BLaER1 (cell line): ENCODE data around the gene SAP30BP.
A peak's percentile ranks its signal among the peaks of the same experiment; 100 is the strongest.

Experiments used
- H3K27ac ChIP-seq: shearing (Covaris generic); formaldehyde crosslinking; 2 replicates; pipeline ENCODE4 v1.8.1; 2022
- H3K27me3 ChIP-seq: shearing (Covaris generic); formaldehyde crosslinking; 2 replicates; pipeline ENCODE4 v1.8.1; 2022
- H3K36me3 ChIP-seq: shearing (Covaris generic); formaldehyde crosslinking; 2 replicates; pipeline ENCODE4 v1.8.1; 2022
- H3K4me1 ChIP-seq: shearing (Covaris generic); formaldehyde crosslinking; 2 replicates; pipeline ENCODE4 v1.8.1; 2022
- H3K4me2 ChIP-seq: shearing (Covaris generic); formaldehyde crosslinking; 2 replicates; pipeline ENCODE4 v1.8.1; 2022
- H3K4me3 ChIP-seq: shearing (Covaris generic); formaldehyde crosslinking; 2 replicates; pipeline ENCODE4 v1.8.1; 2022
- H3K9ac ChIP-seq: shearing (Covaris generic); formaldehyde crosslinking; 2 replicates; pipeline ENCODE4 v1.8.1; 2022
- H3K9me3 ChIP-seq: shearing (Covaris generic); formaldehyde crosslinking; 2 replicates; pipeline ENCODE4 v1.8.1; 2022
- H4K20me1 ChIP-seq: shearing (Covaris generic); formaldehyde crosslinking; 2 replicates; pipeline ENCODE4 v1.8.1; 2022
- Cebpa-rat ChIP-seq: shearing (Covaris generic); IDR thresholded peaks from 2 replicates; pipeline ENCODE4 v1.8.1; 2022

The SAP30BP gene

GRCh38 chr17:75625813-75626486 is 41.2 kb upstream of the SAP30BP start:
- Histone ChIP-seq H3K4me3 (peak overlapping the region; percentile 28), H3K9ac (peak overlapping the region; percentile 80), H4K20me1 (no peaks in the 10 kb centered on the region), H3K27me3 (no peaks in the 10 kb centered on the region), H3K4me1 (peaks cover 81% of the 10 kb centered on the region), H3K9me3 (no peaks in the 10 kb centered on the region), H3K27ac (peak overlapping the region; percentile 97), H3K36me3 (peaks cover 66% of the 10 kb centered on the region), H3K4me2 (peak overlapping the region; percentile 87)
- no peak for TF ChIP-seq Cebpa-rat

GRCh38 chr17:75626496-75627038 is 40.6 kb upstream of the SAP30BP start:
- Histone ChIP-seq H3K27ac (peak overlapping the region; percentile 97), H3K4me1 (peaks cover 87% of the 10 kb centered on the region), H3K4me2 (peak overlapping the region; percentile 87), H3K36me3 (peaks cover 65% of the 10 kb centered on the region), H3K9ac (peak overlapping the region; percentile 80), H4K20me1 (no peaks in the 10 kb centered on the region), H3K27me3 (no peaks in the 10 kb centered on the region), H3K9me3 (no peaks in the 10 kb centered on the region), H3K4me3 (peak overlapping the region; percentile 28)
- no peak for TF ChIP-seq Cebpa-rat

DNA sequence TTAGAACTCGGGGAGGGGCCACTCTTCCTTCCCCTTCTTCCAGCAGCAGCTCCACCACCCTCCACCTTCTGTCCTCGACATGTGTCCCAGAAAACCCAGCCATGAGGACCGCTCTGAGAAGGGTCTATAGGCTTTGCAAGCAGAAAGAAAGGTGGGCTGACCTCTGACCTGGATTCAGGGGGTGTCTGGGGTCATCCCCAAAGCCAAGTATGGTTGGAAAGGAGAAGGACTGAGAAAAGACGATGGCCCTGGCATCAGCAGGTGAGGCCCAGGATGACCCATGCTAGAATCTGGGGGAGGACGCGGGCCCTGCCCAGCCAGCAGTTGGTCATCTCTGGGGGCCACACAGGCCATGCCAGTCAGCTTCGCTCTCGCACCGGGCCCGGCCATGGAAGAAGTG is 40.0 kb upstream of the SAP30BP start:
- Histone ChIP-seq H3K4me1 (peaks cover 89% of the 10 kb centered on the region), H3K36me3 (peaks cover 60% of the 10 kb centered on the region), H3K4me2 (peak overlapping the region; percentile 87), H3K27me3 (no peaks in the 10 kb centered on the region), H4K20me1 (no peaks in the 10 kb centered on the region), H3K27ac (peak overlapping the region; percentile 97), H3K9ac (peak overlapping the region; percentile 80), H3K4me3 (peak overlapping the region; percentile 28), H3K9me3 (no peaks in the 10 kb centered on the region)
- no peak for TF ChIP-seq Cebpa-rat

DNA sequence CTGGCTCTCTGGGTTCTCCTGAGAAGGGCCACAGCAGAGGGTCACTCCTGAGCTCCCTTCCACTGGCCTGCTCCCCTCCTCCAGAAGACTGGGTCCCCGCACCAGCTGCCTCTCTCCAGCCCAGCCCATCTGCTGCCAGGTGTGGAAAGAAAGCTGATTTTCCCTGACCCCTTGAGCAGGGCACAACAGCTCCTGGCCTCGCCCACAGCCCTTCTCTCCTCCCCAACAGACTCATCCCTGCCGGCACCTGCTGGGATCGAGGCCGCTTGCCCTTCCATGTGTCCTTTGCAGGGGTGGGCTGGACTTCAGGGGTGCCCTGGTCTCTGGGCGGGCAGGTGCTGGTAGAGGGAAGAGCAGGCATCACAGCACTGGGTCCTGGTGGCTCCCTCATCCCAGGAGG is 38.7 kb upstream of the SAP30BP start:
- Histone ChIP-seq H3K9ac (peak overlapping the region; percentile 60), H3K27ac (peak overlapping the region; percentile 97), H3K4me3 (no peak overlapping the region; the same call in 1 of the 2 replicates), H3K9me3 (no peaks in the 10 kb centered on the region), H3K27me3 (no peaks in the 10 kb centered on the region), H3K36me3 (peaks cover 46% of the 10 kb centered on the region), H3K4me2 (peak overlapping the region; percentile 87), H3K4me1 (peaks cover 96% of the 10 kb centered on the region), H4K20me1 (peaks cover 5% of the 10 kb centered on the region)
- no peak for TF ChIP-seq Cebpa-rat

- Histone ChIP-seq H3K9ac (peak overlapping the region; percentile 60), H3K27me3 (no peaks in the 10 kb centered on the region), H3K4me2 (peak overlapping the region; percentile 87), H4K20me1 (peaks cover 10% of the 10 kb centered on the region), H3K4me3 (no peak overlapping the region), H3K36me3 (peaks cover 39% of the 10 kb centered on the region), H3K4me1 (peaks cover 96% of the 10 kb centered on the region), H3K27ac (peak overlapping the region; percentile 97), H3K9me3 (no peaks in the 10 kb centered on the region)
- no peak for TF ChIP-seq Cebpa-rat
Measured at GRCh38 chr17:75629157-75629556, 38.0 kb upstream of the SAP30BP start.

GRCh38 chr17:75630071-75630917 is 36.8 kb upstream of the SAP30BP start:
- no peak for TF ChIP-seq Cebpa-rat

DNA sequence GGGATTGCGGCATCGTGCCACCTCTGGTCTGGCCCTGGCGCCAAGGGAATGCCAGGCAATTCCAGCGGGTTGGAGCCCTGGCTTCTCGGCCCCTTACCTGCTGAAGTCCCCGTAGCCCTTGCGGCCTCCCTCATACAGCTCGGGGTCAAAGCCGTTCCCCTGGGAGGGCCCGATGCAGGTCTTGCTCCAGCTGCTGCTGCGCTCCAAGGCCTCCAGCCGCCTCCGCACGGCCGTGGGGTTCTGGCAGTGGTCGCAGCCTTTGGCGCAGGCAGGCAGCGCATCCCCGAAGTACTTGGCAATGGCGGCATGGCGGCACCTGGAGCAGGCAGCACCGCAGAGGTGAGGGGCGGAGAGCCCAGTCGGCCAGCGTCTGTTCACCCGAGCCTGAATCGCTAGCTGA is 35.8 kb upstream of the SAP30BP start:
- peaks cover 96% of the 10 kb centered on the region for H3K4me1 ChIP-seq
- no peak overlapping the region for H3K4me2 ChIP-seq
- H3K4me3 ChIP-seq = no peak overlapping the region
- no peak overlapping the region for H3K9ac ChIP-seq
- no peak for TF ChIP-seq Cebpa-rat
- peaks cover 7% of the 10 kb centered on the region; the same call in 1 of the 2 replicates for H3K27me3 ChIP-seq
- H3K36me3 ChIP-seq = peaks cover 23% of the 10 kb centered on the region
- H3K27ac ChIP-seq = 0 out of 2 replicates have a peak overlapping the region, but pooled peaks have one; percentile 28
- no peaks in the 10 kb centered on the region for H3K9me3 ChIP-seq
- H4K20me1 ChIP-seq = peaks cover 32% of the 10 kb centered on the region

More at GRCh38 chr17:75630071-75630917, 36.8 kb upstream of the SAP30BP start:
- Histone ChIP-seq H3K4me2 (peak overlapping the region; percentile 87; the same call in 1 of the 2 replicates), H3K4me1 (peaks cover 96% of the 10 kb centered on the region), H3K4me3 (no peak overlapping the region), H3K36me3 (peaks cover 28% of the 10 kb centered on the region), H3K27ac (peak overlapping the region; percentile 97), H3K9me3 (no peaks in the 10 kb centered on the region), H3K9ac (no peak overlapping the region), H3K27me3 (no peaks in the 10 kb centered on the region), H4K20me1 (peaks cover 21% of the 10 kb centered on the region)

GRCh38 chr17:75632428-75632827 is 34.7 kb upstream of the SAP30BP start:
- peak overlapping the region; percentile 62 for H3K27ac ChIP-seq
- peaks cover 21% of the 10 kb centered on the region for H3K36me3 ChIP-seq
- peak overlapping the region; percentile 95 for H3K4me2 ChIP-seq
- peaks cover 35% of the 10 kb centered on the region for H4K20me1 ChIP-seq
- no peak for TF ChIP-seq Cebpa-rat
- H3K9me3 ChIP-seq = no peaks in the 10 kb centered on the region
- H3K4me1 ChIP-seq = peaks cover 96% of the 10 kb centered on the region
- peak overlapping the region; percentile 26 for H3K9ac ChIP-seq
- no peak overlapping the region for H3K4me3 ChIP-seq
- peaks cover 17% of the 10 kb centered on the region; the same call in 1 of the 2 replicates for H3K27me3 ChIP-seq

DNA sequence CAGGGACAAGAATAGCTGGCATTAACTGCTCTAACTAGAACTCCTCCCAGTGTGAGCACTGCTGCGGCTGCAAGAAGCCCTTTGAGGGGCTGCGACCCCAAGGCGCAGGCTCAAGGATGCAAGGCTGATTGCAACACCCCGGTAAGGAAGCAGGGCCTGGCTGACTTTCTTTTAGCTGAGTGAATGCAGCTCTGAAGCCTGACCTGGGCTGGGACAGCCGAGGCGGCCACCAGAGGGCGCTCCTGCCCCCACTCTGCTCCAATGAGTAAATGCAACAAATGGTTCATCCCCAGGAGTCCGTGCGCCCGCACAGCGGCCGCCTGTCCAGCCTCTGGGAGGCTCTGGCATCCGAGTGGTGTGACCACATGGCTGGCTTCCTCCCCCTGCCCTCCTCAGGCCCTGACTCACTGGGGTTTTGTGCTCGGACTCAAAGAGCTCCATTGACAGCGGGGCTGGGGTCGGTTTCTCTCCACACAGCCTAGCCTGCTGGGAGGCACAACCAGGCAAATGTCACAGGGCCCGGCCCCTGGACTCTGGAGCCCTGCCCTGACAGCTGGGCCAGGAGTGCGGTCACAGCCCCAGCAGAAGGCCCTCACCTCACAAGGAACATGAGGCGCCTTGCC is 34.2 kb upstream of the SAP30BP start, which contains the start of gene SMIM5:
SMIM5 (plus strand) TSS at position 572 of the 623 bp plus-strand sequence. CDS start 6,768 bp downstream, outside the sequence.
- Histone ChIP-seq H3K4me2 (peak within 1 kb of the TSS; percentile 95), H3K9ac (peak within 1 kb of the TSS; percentile 30), H4K20me1 (peaks cover 35% of the 10 kb centered on the region), H3K4me1 (peaks cover 94% of the 10 kb centered on the region), H3K27me3 (peaks cover 20% of the 10 kb centered on the region; the same call in 1 of the 2 replicates), H3K9me3 (no peaks in the 10 kb centered on the region), H3K4me3 (peak within 1 kb of the TSS; percentile 33), H3K27ac (peak within 1 kb of the TSS; percentile 62), H3K36me3 (peaks cover 23% of the 10 kb centered on the region; the same call in 1 of the 2 replicates)
- peak; percentile 84 for TF ChIP-seq Cebpa-rat
